PC-3 (cell line): ENCODE results near the gene MYL7.

ENCODE experiments used
- EZH2 ChIP-seq: fragments of 300-600 bp; sonication (generic); IDR thresholded peaks from one replicate; pipeline ENCODE4 v1.6.1; 2017; ENCODE audit warnings: antibody characterized with exemption, mild to moderate bottlenecking, low read length; ENCODE audit not compliant: unreplicated experiment
- EZH2phosphoT487 ChIP-seq: fragments of 300-600 bp; sonication (generic); IDR thresholded peaks from 2 replicates; pipeline ENCODE4 v1.6.1; 2018; ENCODE audit warnings: mild to moderate bottlenecking, antibody characterized with exemption, low read length, borderline replicate concordance
- TF ChIP-seq, protein P1 (sequence below): fragments of 300-600 bp; sonication (generic); conservative IDR thresholded peaks from 2 replicates; pipeline ENCODE4 v1.5.1; 2017; ENCODE audit warnings: antibody characterized with exemption, low read depth, mild to moderate bottlenecking, low read length

GRCh38 chr7:44185729-44186128 is 44.6 kb upstream of the MYL7 start:
- TF ChIP-seq, protein P1, sequence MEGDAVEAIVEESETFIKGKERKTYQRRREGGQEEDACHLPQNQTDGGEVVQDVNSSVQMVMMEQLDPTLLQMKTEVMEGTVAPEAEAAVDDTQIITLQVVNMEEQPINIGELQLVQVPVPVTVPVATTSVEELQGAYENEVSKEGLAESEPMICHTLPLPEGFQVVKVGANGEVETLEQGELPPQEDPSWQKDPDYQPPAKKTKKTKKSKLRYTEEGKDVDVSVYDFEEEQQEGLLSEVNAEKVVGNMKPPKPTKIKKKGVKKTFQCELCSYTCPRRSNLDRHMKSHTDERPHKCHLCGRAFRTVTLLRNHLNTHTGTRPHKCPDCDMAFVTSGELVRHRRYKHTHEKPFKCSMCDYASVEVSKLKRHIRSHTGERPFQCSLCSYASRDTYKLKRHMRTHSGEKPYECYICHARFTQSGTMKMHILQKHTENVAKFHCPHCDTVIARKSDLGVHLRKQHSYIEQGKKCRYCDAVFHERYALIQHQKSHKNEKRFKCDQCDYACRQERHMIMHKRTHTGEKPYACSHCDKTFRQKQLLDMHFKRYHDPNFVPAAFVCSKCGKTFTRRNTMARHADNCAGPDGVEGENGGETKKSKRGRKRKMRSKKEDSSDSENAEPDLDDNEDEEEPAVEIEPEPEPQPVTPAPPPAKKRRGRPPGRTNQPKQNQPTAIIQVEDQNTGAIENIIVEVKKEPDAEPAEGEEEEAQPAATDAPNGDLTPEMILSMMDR: no peak
- no peak for TF ChIP-seq EZH2
- no peak for TF ChIP-seq EZH2phosphoT487
